Gastroesophageal sphincter (tissue), 4 donors: ENCODE measurements around the gene SKIDA1. TPM values are rescaled to one million over a fixed set of nuclear protein-coding genes. Genes with fewer than 3 reads are reported as not detected.

Experiments used
- ATAC-seq: fragments of 150-250 bp; one replicate; pipeline ENCODE4 v1.9.1; 2016; ENCODE audit warnings: mild to moderate bottlenecking, moderate library complexity
- H3K27ac ChIP-seq, 4 donors: fragments of 200-600 bp; sonication (generic) in 3 of 4; 1 replicate in 3 of 4; 2 replicates in 1 of 4; pipeline ENCODE4 v1.5.1; 2016 to 2019
- H3K27me3 ChIP-seq: fragments of 200-600 bp; sonication (generic); one replicate; pipeline ENCODE4 v1.5.1; 2019
- H3K36me3 ChIP-seq, 2 donors: fragments of 200-600 bp; sonication (generic); one replicate each; pipeline ENCODE4 v1.5.1; 2019; ENCODE audit warnings: control low read depth in 1 of 2
- H3K4me1 ChIP-seq, 3 donors: fragments of 200-600 bp; sonication (generic); 1 replicate in 2 of 3; 2 replicates in 1 of 3; pipeline ENCODE4 v1.5.1; 2016 to 2019; ENCODE audit warnings: control low read depth in 2 of 3
- H3K4me3 ChIP-seq, 2 donors: fragments of 200-600 bp; sonication (generic); one replicate each; pipeline ENCODE4 v1.5.1; 2019; ENCODE audit warnings: mild to moderate bottlenecking in 1 of 2, moderate library complexity in 1 of 2
- H3K9me3 ChIP-seq, 3 donors: fragments of 200-600 bp; sonication (generic); one replicate each; pipeline ENCODE4 v1.5.1; 2017 to 2019; ENCODE audit warnings: control low read depth in 2 of 3
- EP300 ChIP-seq: sonication (generic); formaldehyde crosslinking; IDR thresholded peaks from one replicate; pipeline ENCODE4 v1.6.1; 2017; ENCODE audit warnings: antibody characterized with exemption, mild to moderate bottlenecking
- POLR2A ChIP-seq, 2 donors: fragments of 450-650 bp; IDR thresholded peaks; one replicate each; pipeline ENCODE4 v1.6.1; 2017; ENCODE audit warnings: antibody characterized with exemption in 2 of 2, mild to moderate bottlenecking in 2 of 2, moderate library complexity in 1 of 2
- POLR2AphosphoS5 ChIP-seq: sonication (generic); formaldehyde crosslinking; IDR thresholded peaks from one replicate; pipeline ENCODE4 v1.6.1; 2017; ENCODE audit warnings: antibody characterized with exemption
- WGBS, 2 donors: methylation state at CpG; one replicate each; pipeline ENCODE4 v1.1.5; 2018; ENCODE audit warnings: low coverage in 1 of 2; 5-methylcytosine and 5-hydroxymethylcytosine counted together
- total RNA-seq, 4 donors: library from RNA; depleted of rRNA; stranded (reverse); fragments of >200 nt; gene quantifications; one replicate each; pipeline ENCODE4 v1.1.0, GENCODE V29; 2016
- TF ChIP-seq, protein P1 (sequence below), 4 experiments: fragments of 200-600 bp in 2 of 4; fragments of 450-650 bp in 2 of 4; sonication (generic) in 1 of 4; IDR thresholded peaks; one replicate each; pipeline ENCODE4 v1.5.1; 2017 to 2019; ENCODE audit warnings: antibody characterized with exemption in 4 of 4, mild to moderate bottlenecking in 2 of 4, moderate library complexity in 2 of 4

Gene SKIDA1
- total RNA-seq, 4 donors from 2014 or later, result 0.74 to 6.5 (median 2.1) TPM

DNA sequence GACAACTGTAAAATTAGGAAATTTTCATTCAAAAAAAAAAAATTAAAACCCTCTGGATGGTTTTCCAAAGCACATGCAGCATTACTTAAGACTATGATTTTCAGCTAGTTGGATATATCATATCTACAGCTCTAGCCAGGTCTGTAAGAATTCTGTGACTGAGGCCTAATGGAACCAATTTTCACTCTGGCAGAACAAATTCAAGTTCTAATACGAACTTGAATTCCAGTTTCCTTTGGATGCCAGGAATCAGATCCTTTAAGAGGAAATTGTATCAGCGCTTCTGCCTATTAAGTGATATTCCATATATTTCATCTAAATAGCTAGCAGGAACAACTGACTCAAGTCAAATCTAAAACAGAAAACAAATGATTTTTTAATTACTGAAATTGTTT lies 34.8 kb downstream of the SKIDA1 start:
- 87 to 90% methylated on average over 2 of the region's 2 CpGs for WGBS, 2 donors

DNA sequence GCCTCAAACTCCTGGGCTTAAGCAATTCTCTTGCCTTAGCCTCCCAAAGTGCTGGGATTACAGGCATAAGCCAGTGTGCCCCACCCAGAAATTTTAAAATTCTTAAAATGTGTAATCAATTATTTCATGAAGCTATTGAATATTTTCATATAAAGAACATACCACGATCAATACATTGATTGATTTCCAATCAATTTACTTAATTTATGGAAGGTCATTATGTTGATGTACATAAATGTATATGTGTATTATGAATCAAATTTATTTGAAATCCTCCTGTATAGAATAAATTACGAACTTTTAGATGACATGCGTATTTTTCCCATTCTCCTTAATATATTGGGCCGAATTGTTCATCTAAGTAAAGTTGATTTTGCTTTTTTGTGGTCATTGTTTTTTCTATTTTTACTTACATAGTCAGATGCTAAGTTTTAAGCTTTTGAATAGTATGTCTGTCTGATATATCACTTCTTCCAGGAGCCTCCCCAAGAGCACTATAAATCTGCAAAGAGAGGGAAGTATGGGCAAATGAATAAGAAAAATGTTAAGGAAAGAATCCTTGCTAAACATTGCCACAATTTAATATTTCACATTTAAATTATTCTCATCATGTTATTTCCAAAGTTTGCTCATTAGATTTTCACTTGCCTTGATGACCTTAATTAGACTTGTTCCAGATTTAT lies 35.3 kb downstream of the SKIDA1 start:
- TF ChIP-seq POLR2AphosphoS5, result no peak
- TF ChIP-seq, protein P1, sequence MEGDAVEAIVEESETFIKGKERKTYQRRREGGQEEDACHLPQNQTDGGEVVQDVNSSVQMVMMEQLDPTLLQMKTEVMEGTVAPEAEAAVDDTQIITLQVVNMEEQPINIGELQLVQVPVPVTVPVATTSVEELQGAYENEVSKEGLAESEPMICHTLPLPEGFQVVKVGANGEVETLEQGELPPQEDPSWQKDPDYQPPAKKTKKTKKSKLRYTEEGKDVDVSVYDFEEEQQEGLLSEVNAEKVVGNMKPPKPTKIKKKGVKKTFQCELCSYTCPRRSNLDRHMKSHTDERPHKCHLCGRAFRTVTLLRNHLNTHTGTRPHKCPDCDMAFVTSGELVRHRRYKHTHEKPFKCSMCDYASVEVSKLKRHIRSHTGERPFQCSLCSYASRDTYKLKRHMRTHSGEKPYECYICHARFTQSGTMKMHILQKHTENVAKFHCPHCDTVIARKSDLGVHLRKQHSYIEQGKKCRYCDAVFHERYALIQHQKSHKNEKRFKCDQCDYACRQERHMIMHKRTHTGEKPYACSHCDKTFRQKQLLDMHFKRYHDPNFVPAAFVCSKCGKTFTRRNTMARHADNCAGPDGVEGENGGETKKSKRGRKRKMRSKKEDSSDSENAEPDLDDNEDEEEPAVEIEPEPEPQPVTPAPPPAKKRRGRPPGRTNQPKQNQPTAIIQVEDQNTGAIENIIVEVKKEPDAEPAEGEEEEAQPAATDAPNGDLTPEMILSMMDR (IDR thresholded peaks at IDR 0.05), result no peak
- H3K4me3 ChIP-seq, result no peak overlapping the region
- ATAC-seq, result no peak
- H3K9me3 ChIP-seq, result no peaks in the 10 kb centered on the region
- no peak overlapping the region for H3K27ac ChIP-seq
- H3K36me3 ChIP-seq, result no peaks in the 10 kb centered on the region
- H3K27me3 ChIP-seq, result no peaks in the 10 kb centered on the region
- peaks cover 0 to 15% (median 0%) of the 10 kb centered on the region in 3 donors for H3K4me1 ChIP-seq
- 91 to 94% methylated on average over 4 of the region's 4 CpGs for WGBS, 2 donors

More for the DNA sequence above, 34.8 kb downstream of the SKIDA1 start:
- Histone ChIP-seq H3K27me3 (no peaks in the 10 kb centered on the region), H3K4me1 (peaks cover 0 to 18% (median 0%) of the 10 kb centered on the region in 3 donors), H3K27ac (no peak overlapping the region), H3K4me3 (no peak overlapping the region), H3K9me3 (no peaks in the 10 kb centered on the region), H3K36me3 (no peaks in the 10 kb centered on the region)
- no peak for TF ChIP-seq EP300
- no peak for TF ChIP-seq POLR2AphosphoS5
- TF ChIP-seq, protein P1 (IDR thresholded peaks at IDR 0.05), result no peak
- TF ChIP-seq POLR2A (IDR thresholded peaks at IDR 0.05), result no peak
- ATAC-seq, result no peak

DNA sequence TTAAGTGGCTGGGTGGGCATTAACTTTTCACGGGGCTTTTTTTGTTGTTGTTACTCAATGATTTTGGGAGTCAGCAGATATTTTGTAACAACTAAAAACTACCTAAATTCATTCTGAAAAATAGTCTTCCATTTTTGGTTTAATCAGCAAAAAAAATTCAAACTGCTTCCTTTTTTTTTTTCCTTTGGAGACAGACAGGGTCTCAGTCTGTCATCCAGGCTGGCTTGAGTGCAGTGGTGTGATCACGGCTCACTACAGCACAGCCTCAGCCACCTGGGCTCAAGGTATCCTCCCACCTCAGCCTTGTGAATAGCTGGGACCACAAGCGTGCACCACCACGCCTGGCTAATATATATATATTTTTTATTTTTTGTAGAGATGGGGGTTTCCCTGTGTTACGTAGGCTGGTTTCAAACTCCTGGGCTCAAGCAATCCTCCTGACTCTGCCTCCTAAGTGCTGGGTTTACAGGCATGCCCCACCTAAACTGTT lies 36.5 kb downstream of the SKIDA1 start:
- H3K27me3 ChIP-seq, result no peaks in the 10 kb centered on the region
- TF ChIP-seq, protein P1 (IDR thresholded peaks at IDR 0.05), result no peak
- TF ChIP-seq EP300, result no peak
- TF ChIP-seq POLR2AphosphoS5, result no peak
- TF ChIP-seq POLR2A (IDR thresholded peaks at IDR 0.05), result no peak
- H3K27ac ChIP-seq, result no peak overlapping the region
- 77 to 83% methylated on average over 5 of the region's 5 CpGs for WGBS, 2 donors
- H3K4me1 ChIP-seq, result peaks cover 0 to 3% (median 0%) of the 10 kb centered on the region in 3 donors
- no peaks in the 10 kb centered on the region for H3K36me3 ChIP-seq
- H3K4me3 ChIP-seq, result no peak overlapping the region
- no peaks in the 10 kb centered on the region for H3K9me3 ChIP-seq
- no peak for ATAC-seq

DNA sequence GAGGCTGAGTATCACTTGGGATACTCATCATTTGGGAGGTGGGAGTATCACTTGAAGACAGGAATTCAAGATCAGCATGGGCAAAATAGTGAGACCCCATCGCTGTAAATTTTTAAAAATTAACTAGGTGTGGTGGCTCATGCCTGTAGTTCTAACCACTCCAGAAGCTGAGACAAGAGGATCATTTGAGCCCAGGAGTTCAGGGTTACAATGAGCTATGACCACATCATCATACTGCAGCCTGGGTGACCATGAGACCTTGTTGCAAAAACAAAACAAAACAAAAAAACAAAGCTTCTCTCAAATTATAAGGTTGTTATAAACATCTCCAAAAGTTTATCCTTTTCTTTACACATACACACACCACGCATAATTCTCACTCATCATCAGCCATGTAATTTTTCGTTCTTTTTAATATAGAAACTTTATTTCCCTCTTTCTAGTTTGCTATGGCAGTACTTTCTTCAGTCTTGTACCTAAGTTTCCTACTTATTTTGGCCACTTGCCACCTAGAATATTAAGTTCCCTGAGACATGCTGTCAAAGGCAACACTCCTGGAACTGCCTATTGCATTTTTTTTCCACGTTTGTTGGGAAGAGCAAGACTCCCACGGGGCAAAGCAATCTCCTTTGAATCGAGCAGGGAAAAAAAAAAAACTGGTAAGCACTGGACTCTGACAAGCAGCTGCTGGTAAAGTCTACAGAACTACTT lies 37.1 kb downstream of the SKIDA1 start:
- Histone ChIP-seq H3K27me3 (no peaks in the 10 kb centered on the region), H3K36me3 (no peaks in the 10 kb centered on the region), H3K27ac (no peak overlapping the region), H3K9me3 (no peaks in the 10 kb centered on the region), H3K4me3 (no peak overlapping the region), H3K4me1 (no peaks in the 10 kb centered on the region)
- TF ChIP-seq POLR2AphosphoS5 (no peak), EP300 (no peak), POLR2A (IDR thresholded peaks at IDR 0.05) (no peak)
- TF ChIP-seq, protein P1 (IDR thresholded peaks at IDR 0.05), result no peak
- 43 to 49% methylated on average over 5 to 6 of the region's 6 CpGs for WGBS, 2 donors
- ATAC-seq, result no peak
